Neural cell (in vitro differentiated cells): ENCODE results near the gene CTDP1.

Experiments used
- CTCF ChIP-seq: fragments of 450-650 bp; IDR thresholded peaks from 2 replicates; pipeline ENCODE4 v1.5.1; 2014; ENCODE audit warnings: antibody characterized with exemption, mild to moderate bottlenecking, moderate library complexity; ENCODE audit not compliant: poor library complexity, severe bottlenecking
- EP300 ChIP-seq: fragments of 450-650 bp; conservative IDR thresholded peaks from 2 replicates; pipeline ENCODE4 v1.6.1; 2014; ENCODE audit warnings: antibody characterized with exemption, mild to moderate bottlenecking, moderate library complexity; ENCODE audit not compliant: poor library complexity, severe bottlenecking
- EZH2 ChIP-seq: fragments of 200-600, 300-800 bp; shearing (Covaris generic), sonication (generic); IDR thresholded peaks from 2 replicates; pipeline ENCODE4 v1.6.1; 2014; ENCODE audit warnings: antibody characterized with exemption, low read length, borderline replicate concordance, mild to moderate bottlenecking; ENCODE audit not compliant: insufficient read depth, poor library complexity, severe bottlenecking
- MXI1 ChIP-seq: fragments of 450-650 bp; conservative IDR thresholded peaks from 2 replicates; pipeline ENCODE4 v1.6.1; 2014; ENCODE audit warnings: antibody characterized with exemption, mild to moderate bottlenecking; ENCODE audit not compliant: poor library complexity, severe bottlenecking
- POLR2AphosphoS5 ChIP-seq: IDR thresholded peaks from 2 replicates; pipeline ENCODE4 v1.6.1; 2012
- RAD21 ChIP-seq: fragments of 450-650 bp; conservative IDR thresholded peaks from 2 replicates; pipeline ENCODE4 v1.6.1; 2014; ENCODE audit warnings: antibody characterized with exemption, mild to moderate bottlenecking, moderate library complexity
- REST ChIP-seq: IDR thresholded peaks from 2 replicates; pipeline ENCODE4 v1.6.1; 2012; ENCODE audit warnings: borderline replicate concordance
- TAF1 ChIP-seq: IDR thresholded peaks from 2 replicates; pipeline ENCODE4 v1.6.1; 2012; ENCODE audit warnings: low read depth

GRCh38 chr18:79715280-79715679 is 35.7 kb downstream of the CTDP1 start:
- TF ChIP-seq EZH2 (no peak), CTCF (no peak), MXI1 (no peak), REST (no peak), RAD21 (no peak), TAF1 (no peak), POLR2AphosphoS5 (no peak), EP300 (no peak)
